Thyroid gland (tissue), 4 donors: ENCODE results near the gene TLCD4.

Source experiments
- CTCF ChIP-seq, 6 experiments: fragments of 200-600 bp in 3 of 6; fragments of 450-650 bp in 3 of 6; sonication (generic) in 3 of 6; IDR thresholded peaks; one replicate each; pipeline ENCODE4 v1.5.1; 2016 to 2019; ENCODE audit warnings: antibody characterized with exemption in 6 of 6, mild to moderate bottlenecking in 2 of 6, inconsistent platforms in 1 of 6, moderate library complexity in 1 of 6
- POLR2A ChIP-seq, 2 donors: fragments of 450-650 bp; IDR thresholded peaks; one replicate each; pipeline ENCODE4 v1.6.1; 2017; ENCODE audit warnings: antibody characterized with exemption in 2 of 2, mild to moderate bottlenecking in 2 of 2, moderate library complexity in 1 of 2

GRCh38 chr1:95117207-95118066 is at the start of gene TLCD4:
- TF ChIP-seq CTCF (IDR thresholded peaks at IDR 0.05) (no peak), POLR2A (IDR thresholded peaks at IDR 0.05) (peak in 1 of 2 donors; percentile 52)
